Liver (tissue), 9 donors: Measurements from ENCODE around the gene MFRP. TPM values are rescaled to one million over a fixed set of nuclear protein-coding genes. Genes with fewer than 3 reads are reported as not detected.

Experiments used
- DNase-seq: peaks from one replicate; pipeline ENCODE4 v3.0.0-alpha.2; 2017; ENCODE audit warnings: low spot score
- H3K27ac ChIP-seq, 2 donors: one replicate each; pipeline ENCODE4 v1.7.0; 2013; ENCODE audit warnings: inconsistent platforms in 2 of 2, low read length in 2 of 2, control low read depth in 1 of 2, low read depth in 1 of 2, mild to moderate bottlenecking in 1 of 2
- H3K27me3 ChIP-seq, 4 donors: one replicate each; pipeline versions ENCODE4 v1.6.1 to v1.7.0; 2013; ENCODE audit warnings: low read length in 3 of 4, inconsistent platforms in 1 of 4, mild to moderate bottlenecking in 1 of 4, moderate library complexity in 1 of 4; ENCODE audit not compliant: control insufficient read depth in 4 of 4, insufficient read depth in 4 of 4
- H3K36me3 ChIP-seq, 4 donors: one replicate each; pipeline versions ENCODE4 v1.6.1 to v1.7.0; 2013; ENCODE audit warnings: low read length in 3 of 4, mild to moderate bottlenecking in 3 of 4, low read depth in 1 of 4, moderate library complexity in 1 of 4; ENCODE audit not compliant: control insufficient read depth in 4 of 4, insufficient read depth in 3 of 4
- H3K4me1 ChIP-seq, 4 donors: one replicate each; pipeline versions ENCODE4 v1.6.1 to v1.7.0; 2013; ENCODE audit warnings: low read length in 3 of 4, mild to moderate bottlenecking in 3 of 4, moderate library complexity in 1 of 4; ENCODE audit not compliant: control insufficient read depth in 4 of 4, insufficient read depth in 4 of 4
- H3K4me3 ChIP-seq, 3 donors: one replicate each; pipeline versions ENCODE4 v1.6.1 to v1.7.0; 2013; ENCODE audit warnings: low read length in 3 of 3, control low read depth in 1 of 3, low read depth in 1 of 3, mild to moderate bottlenecking in 1 of 3
- H3K9ac ChIP-seq, 2 donors: one replicate each; pipeline ENCODE4 v1.7.0; 2013; ENCODE audit warnings: low read length in 2 of 2, mild to moderate bottlenecking in 2 of 2, moderate library complexity in 2 of 2, control low read depth in 1 of 2, low read depth in 1 of 2
- H3K9me3 ChIP-seq, 4 donors: one replicate each; pipeline versions ENCODE4 v1.6.1 to v1.7.0; 2013; ENCODE audit warnings: low read length in 3 of 4; ENCODE audit not compliant: control insufficient read depth in 4 of 4
- EGR1 ChIP-seq, 2 donors: IDR thresholded peaks; 2 replicates each; pipeline ENCODE4 v1.6.1; 2016 to 2018; ENCODE audit warnings: antibody characterized with exemption in 2 of 2, low read depth in 2 of 2
- FOXA1 ChIP-seq: IDR thresholded peaks from 2 replicates; pipeline ENCODE4 v1.6.1; 2016; ENCODE audit warnings: antibody characterized with exemption
- FOXA2 ChIP-seq: IDR thresholded peaks from 2 replicates; pipeline ENCODE4 v1.6.1; 2016; ENCODE audit warnings: antibody characterized with exemption
- GABPA ChIP-seq, 2 donors: IDR thresholded peaks in 1 of 2; conservative IDR thresholded peaks in 1 of 2; 2 replicates each; pipeline ENCODE4 v1.6.1; 2016; ENCODE audit warnings: antibody characterized with exemption in 2 of 2, mild to moderate bottlenecking in 1 of 2, moderate library complexity in 1 of 2
- HNF4A ChIP-seq, 2 donors: conservative IDR thresholded peaks; 2 replicates each; pipeline ENCODE4 v1.6.1; 2016; ENCODE audit warnings: antibody characterized with exemption in 2 of 2, mild to moderate bottlenecking in 2 of 2
- HNF4G ChIP-seq: IDR thresholded peaks from 2 replicates; pipeline ENCODE4 v1.6.1; 2016; ENCODE audit warnings: antibody characterized with exemption
- JUND ChIP-seq, 2 donors: IDR thresholded peaks; 2 replicates each; pipeline ENCODE4 v1.6.1; 2016; ENCODE audit warnings: antibody characterized with exemption in 2 of 2
- NR2F2 ChIP-seq: IDR thresholded peaks from 2 replicates; pipeline ENCODE4 v1.6.1; 2016; ENCODE audit warnings: antibody characterized with exemption
- RAD21 ChIP-seq, 2 donors: IDR thresholded peaks; 2 replicates each; pipeline ENCODE4 v1.6.1; 2016; ENCODE audit warnings: antibody characterized with exemption in 2 of 2, mild to moderate bottlenecking in 2 of 2
- RXRA ChIP-seq, 2 donors: IDR thresholded peaks; 2 replicates each; pipeline ENCODE4 v1.6.1; 2017 to 2018; ENCODE audit warnings: antibody characterized with exemption in 2 of 2, mild to moderate bottlenecking in 1 of 2
- SP1 ChIP-seq: IDR thresholded peaks from 2 replicates; pipeline ENCODE4 v1.6.1; 2018; ENCODE audit warnings: antibody characterized with exemption, mild to moderate bottlenecking
- TAF1 ChIP-seq: conservative IDR thresholded peaks from 2 replicates; pipeline ENCODE4 v1.6.1; 2016; ENCODE audit warnings: antibody characterized with exemption, mild to moderate bottlenecking
- YY1 ChIP-seq: IDR thresholded peaks from 2 replicates; pipeline ENCODE4 v1.6.1; 2016; ENCODE audit warnings: antibody characterized with exemption, mild to moderate bottlenecking
- WGBS: extraction: QIAGEN DNeasy Blood & Tissue Kit; methylation state at CpG from one replicate; pipeline ENCODE4 v1.1.7; 2013; 5-methylcytosine and 5-hydroxymethylcytosine counted together
- polyA plus RNA-seq, 2 donors: library from polyadenylated mRNA; stranded (reverse) in 1 of 2; unstranded in 1 of 2; fragments of 200-250 nt in 1 of 2; fragments of >200 nt in 1 of 2; fragmentation: Nextera tagmentation in 1 of 2; extraction: Ambion mirVana in 1 of 2; gene quantifications; one replicate each; pipeline versions ENCODE4 v1.2.1 to v1.2.3, GENCODE V29; 2013 to 2015
- total RNA-seq, 2 donors: library from RNA; depleted of rRNA; stranded (reverse); fragments of >200 nt; gene quantifications; one replicate each; pipeline ENCODE4 v1.2.3, GENCODE V29; 2014
- TF ChIP-seq, protein P1 (sequence below): IDR thresholded peaks from 2 replicates; pipeline ENCODE4 v1.6.1; 2016; ENCODE audit warnings: antibody characterized with exemption
- TF ChIP-seq, protein P2 (sequence below): IDR thresholded peaks from 2 replicates; pipeline ENCODE4 v1.6.1; 2016; ENCODE audit warnings: antibody characterized with exemption
- TF ChIP-seq, protein P3 (sequence below): IDR thresholded peaks from 2 replicates; pipeline ENCODE4 v1.6.1; 2016; ENCODE audit warnings: antibody characterized with exemption, mild to moderate bottlenecking
- TF ChIP-seq, protein P4 (sequence below): IDR thresholded peaks from 2 replicates; pipeline ENCODE4 v1.6.1; 2016; ENCODE audit warnings: antibody characterized with exemption
- TF ChIP-seq, protein P5 (sequence below): fragments of 150-350 bp; IDR thresholded peaks from 2 replicates; pipeline ENCODE4 v1.5.1; 2017; ENCODE audit warnings: improper control_type of control experiment, low read depth, low read length; ENCODE audit not compliant: missing input control
- donor health status: healthy.
- donor health status: healthy.
- donor health status: healthy.
- donor health status: healthy.
- donor health status: healthy.

Gene MFRP
- total and polyA plus RNA-seq, 4 donors, result not detected

DNA sequence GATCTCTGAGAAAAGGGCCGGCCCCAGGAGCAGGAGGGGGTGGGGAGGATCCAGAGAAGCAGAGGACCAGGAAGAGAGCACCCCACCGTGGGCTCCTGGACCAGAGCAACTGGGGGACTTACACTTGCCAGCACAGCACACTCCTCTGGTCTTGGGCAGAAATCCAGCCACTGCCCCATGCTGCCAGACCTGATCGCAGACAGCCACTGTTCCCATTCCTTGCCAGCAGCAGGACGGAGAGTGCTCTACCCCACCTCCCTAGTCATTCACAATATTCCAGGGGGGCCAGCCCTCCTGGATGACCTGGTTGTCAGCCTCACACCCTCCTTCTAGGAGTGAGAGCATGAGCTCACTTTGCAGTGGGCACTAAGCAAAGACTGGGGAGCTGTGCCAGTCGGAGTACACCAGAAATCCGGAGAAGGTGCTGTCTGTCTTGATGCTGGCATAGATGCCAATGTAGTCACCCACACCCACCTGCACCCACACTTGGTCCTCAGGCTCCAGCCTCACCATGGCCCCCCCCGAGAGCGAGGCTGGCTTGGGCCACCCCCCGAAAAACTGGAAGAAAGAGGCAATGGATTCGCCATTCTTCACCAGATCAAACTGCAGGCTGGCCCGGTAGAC lies 7.4 kb downstream of the MFRP start:
- Histone ChIP-seq H3K27me3 (peaks cover 0 to 2% (median 0%) of the 10 kb centered on the region in 4 donors), H3K4me3 (peak overlapping the region in 1 of 3 donors; percentile 46), H3K4me1 (peaks cover 13 to 42% (median 25%) of the 10 kb centered on the region in 4 donors), H3K27ac (peak overlapping the region in 1 of 2 donors; percentile 78), H3K9me3 (no peaks in the 10 kb centered on the region), H3K9ac (no peak overlapping the region), H3K36me3 (no peaks in the 10 kb centered on the region)
- TF ChIP-seq, protein P1, sequence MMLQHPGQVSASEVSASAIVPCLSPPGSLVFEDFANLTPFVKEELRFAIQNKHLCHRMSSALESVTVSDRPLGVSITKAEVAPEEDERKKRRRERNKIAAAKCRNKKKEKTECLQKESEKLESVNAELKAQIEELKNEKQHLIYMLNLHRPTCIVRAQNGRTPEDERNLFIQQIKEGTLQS, result no peak
- TF ChIP-seq, protein P2, sequence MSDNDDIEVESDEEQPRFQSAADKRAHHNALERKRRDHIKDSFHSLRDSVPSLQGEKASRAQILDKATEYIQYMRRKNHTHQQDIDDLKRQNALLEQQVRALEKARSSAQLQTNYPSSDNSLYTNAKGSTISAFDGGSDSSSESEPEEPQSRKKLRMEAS, result no peak
- TF ChIP-seq RXRA (IDR thresholded peaks at IDR 0.05), result no peak
- no peak for TF ChIP-seq YY1
- no peak for TF ChIP-seq JUND (IDR thresholded peaks at IDR 0.05)
- TF ChIP-seq RAD21 (IDR thresholded peaks at IDR 0.05), result no peak
- TF ChIP-seq HNF4A (conservative IDR thresholded peaks at IDR 0.05), result no peak
- TF ChIP-seq SP1, result no peak
- TF ChIP-seq, protein P3, sequence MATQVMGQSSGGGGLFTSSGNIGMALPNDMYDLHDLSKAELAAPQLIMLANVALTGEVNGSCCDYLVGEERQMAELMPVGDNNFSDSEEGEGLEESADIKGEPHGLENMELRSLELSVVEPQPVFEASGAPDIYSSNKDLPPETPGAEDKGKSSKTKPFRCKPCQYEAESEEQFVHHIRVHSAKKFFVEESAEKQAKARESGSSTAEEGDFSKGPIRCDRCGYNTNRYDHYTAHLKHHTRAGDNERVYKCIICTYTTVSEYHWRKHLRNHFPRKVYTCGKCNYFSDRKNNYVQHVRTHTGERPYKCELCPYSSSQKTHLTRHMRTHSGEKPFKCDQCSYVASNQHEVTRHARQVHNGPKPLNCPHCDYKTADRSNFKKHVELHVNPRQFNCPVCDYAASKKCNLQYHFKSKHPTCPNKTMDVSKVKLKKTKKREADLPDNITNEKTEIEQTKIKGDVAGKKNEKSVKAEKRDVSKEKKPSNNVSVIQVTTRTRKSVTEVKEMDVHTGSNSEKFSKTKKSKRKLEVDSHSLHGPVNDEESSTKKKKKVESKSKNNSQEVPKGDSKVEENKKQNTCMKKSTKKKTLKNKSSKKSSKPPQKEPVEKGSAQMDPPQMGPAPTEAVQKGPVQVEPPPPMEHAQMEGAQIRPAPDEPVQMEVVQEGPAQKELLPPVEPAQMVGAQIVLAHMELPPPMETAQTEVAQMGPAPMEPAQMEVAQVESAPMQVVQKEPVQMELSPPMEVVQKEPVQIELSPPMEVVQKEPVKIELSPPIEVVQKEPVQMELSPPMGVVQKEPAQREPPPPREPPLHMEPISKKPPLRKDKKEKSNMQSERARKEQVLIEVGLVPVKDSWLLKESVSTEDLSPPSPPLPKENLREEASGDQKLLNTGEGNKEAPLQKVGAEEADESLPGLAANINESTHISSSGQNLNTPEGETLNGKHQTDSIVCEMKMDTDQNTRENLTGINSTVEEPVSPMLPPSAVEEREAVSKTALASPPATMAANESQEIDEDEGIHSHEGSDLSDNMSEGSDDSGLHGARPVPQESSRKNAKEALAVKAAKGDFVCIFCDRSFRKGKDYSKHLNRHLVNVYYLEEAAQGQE, result no peak
- TF ChIP-seq HNF4G, result no peak
- no peak for TF ChIP-seq TAF1
- TF ChIP-seq, protein P4, sequence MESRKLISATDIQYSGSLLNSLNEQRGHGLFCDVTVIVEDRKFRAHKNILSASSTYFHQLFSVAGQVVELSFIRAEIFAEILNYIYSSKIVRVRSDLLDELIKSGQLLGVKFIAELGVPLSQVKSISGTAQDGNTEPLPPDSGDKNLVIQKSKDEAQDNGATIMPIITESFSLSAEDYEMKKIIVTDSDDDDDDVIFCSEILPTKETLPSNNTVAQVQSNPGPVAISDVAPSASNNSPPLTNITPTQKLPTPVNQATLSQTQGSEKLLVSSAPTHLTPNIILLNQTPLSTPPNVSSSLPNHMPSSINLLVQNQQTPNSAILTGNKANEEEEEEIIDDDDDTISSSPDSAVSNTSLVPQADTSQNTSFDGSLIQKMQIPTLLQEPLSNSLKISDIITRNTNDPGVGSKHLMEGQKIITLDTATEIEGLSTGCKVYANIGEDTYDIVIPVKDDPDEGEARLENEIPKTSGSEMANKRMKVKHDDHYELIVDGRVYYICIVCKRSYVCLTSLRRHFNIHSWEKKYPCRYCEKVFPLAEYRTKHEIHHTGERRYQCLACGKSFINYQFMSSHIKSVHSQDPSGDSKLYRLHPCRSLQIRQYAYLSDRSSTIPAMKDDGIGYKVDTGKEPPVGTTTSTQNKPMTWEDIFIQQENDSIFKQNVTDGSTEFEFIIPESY, result no peak
- TF ChIP-seq, protein P5, sequence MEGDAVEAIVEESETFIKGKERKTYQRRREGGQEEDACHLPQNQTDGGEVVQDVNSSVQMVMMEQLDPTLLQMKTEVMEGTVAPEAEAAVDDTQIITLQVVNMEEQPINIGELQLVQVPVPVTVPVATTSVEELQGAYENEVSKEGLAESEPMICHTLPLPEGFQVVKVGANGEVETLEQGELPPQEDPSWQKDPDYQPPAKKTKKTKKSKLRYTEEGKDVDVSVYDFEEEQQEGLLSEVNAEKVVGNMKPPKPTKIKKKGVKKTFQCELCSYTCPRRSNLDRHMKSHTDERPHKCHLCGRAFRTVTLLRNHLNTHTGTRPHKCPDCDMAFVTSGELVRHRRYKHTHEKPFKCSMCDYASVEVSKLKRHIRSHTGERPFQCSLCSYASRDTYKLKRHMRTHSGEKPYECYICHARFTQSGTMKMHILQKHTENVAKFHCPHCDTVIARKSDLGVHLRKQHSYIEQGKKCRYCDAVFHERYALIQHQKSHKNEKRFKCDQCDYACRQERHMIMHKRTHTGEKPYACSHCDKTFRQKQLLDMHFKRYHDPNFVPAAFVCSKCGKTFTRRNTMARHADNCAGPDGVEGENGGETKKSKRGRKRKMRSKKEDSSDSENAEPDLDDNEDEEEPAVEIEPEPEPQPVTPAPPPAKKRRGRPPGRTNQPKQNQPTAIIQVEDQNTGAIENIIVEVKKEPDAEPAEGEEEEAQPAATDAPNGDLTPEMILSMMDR, result no peak
- no peak for TF ChIP-seq FOXA1
- TF ChIP-seq EGR1 (IDR thresholded peaks at IDR 0.05; ENCODE audit: low read depth in 2 of 2), result no peak
- no peak for TF ChIP-seq GABPA (IDR thresholded peaks at IDR 0.05 in 1 of 2, conservative IDR thresholded peaks at IDR 0.05 in 1 of 2)
- no peak for TF ChIP-seq NR2F2
- TF ChIP-seq FOXA2, result no peak
- DNase-seq, result no peak
- 67% methylated on average over 11 of the region's 11 CpGs for WGBS
